Esophagus muscularis mucosa (tissue), 4 donors: ENCODE measurements around the gene ATRNL1. TPM values are rescaled to one million over a fixed set of nuclear protein-coding genes. Genes with fewer than 3 reads are reported as not detected.

Source experiments
- DNase-seq: peaks from one replicate; pipeline ENCODE4 v3.0.0-alpha.2; 2017; ENCODE audit errors: extremely low spot score
- H3K27ac ChIP-seq, 4 donors: fragments of 200-600 bp; sonication (generic); replicated peaks in 1 of 4; 1 replicate in 3 of 4; 2 replicates in 1 of 4; pipeline ENCODE4 v1.5.1; 2016 to 2019; ENCODE audit warnings: mild to moderate bottlenecking in 1 of 4
- H3K27me3 ChIP-seq, 4 donors: fragments of 200-600 bp; sonication (generic); one replicate each; pipeline versions ENCODE4 v1.5.1 to v1.6.0; 2016 to 2019
- H3K36me3 ChIP-seq, 4 donors: fragments of 200-600 bp; sonication (generic); one replicate each; pipeline ENCODE4 v1.5.1; 2016 to 2019
- H3K4me1 ChIP-seq, 4 donors: fragments of 200-600 bp; sonication (generic); one replicate each; pipeline ENCODE4 v1.5.1; 2016 to 2019
- H3K4me3 ChIP-seq, 4 donors: fragments of 200-600 bp; sonication (generic); 1 replicate in 2 of 4; 2 replicates in 2 of 4; pipeline ENCODE4 v1.5.1; 2016 to 2019; ENCODE audit warnings: mild to moderate bottlenecking in 4 of 4, moderate library complexity in 1 of 4
- H3K9me3 ChIP-seq, 4 donors: fragments of 200-600 bp; sonication (generic); 1 replicate in 3 of 4; 2 replicates in 1 of 4; pipeline ENCODE4 v1.5.1; 2016 to 2019
- EP300 ChIP-seq: sonication (generic); formaldehyde crosslinking; IDR thresholded peaks from one replicate; pipeline ENCODE4 v1.6.1; 2017; ENCODE audit warnings: antibody characterized with exemption
- POLR2A ChIP-seq: fragments of 450-650 bp; IDR thresholded peaks from one replicate; pipeline ENCODE4 v1.6.1; 2017; ENCODE audit warnings: antibody characterized with exemption, moderate library complexity, mild to moderate bottlenecking, low read depth
- POLR2AphosphoS5 ChIP-seq, 2 donors: sonication (generic); formaldehyde crosslinking; IDR thresholded peaks; one replicate each; pipeline ENCODE4 v1.6.1; 2017; ENCODE audit warnings: antibody characterized with exemption in 2 of 2
- WGBS: methylation state at CpG from one replicate; pipeline ENCODE4 v1.1.5; 2018; 5-methylcytosine and 5-hydroxymethylcytosine counted together
- intact Hi-C: fragments of 100-400 bp; cut with DNase I; formaldehyde crosslinking; loops from one replicate; pipeline ENCODE4 v1.15.1; 2023
- total RNA-seq, 4 donors: library from RNA; depleted of rRNA; stranded (reverse); fragments of >200 nt; gene quantifications; one replicate each; pipeline versions ENCODE4 v1.1.0 to v1.2.1, GENCODE V29; 2016
- TF ChIP-seq, protein P1 (sequence below), 3 experiments: fragments of 200-600 bp in 2 of 3; fragments of 450-650 bp in 1 of 3; sonication (generic) in 2 of 3; IDR thresholded peaks; one replicate each; pipeline ENCODE4 v1.5.1; 2017 to 2019; ENCODE audit warnings: antibody characterized with exemption in 3 of 3, mild to moderate bottlenecking in 2 of 3, moderate library complexity in 1 of 3

ATRNL1 gene
- total RNA-seq, 4 donors from 2014 or later: 5.0 to 18.0 (median 11.3) TPM

GRCh38 chr10:115409347-115409746 is 316.2 kb downstream of the ATRNL1 start:
- no peaks in the 10 kb centered on the region for H3K27me3 ChIP-seq
- no peak overlapping the region for H3K27ac ChIP-seq
- H3K9me3 ChIP-seq: peaks cover 0 to 5% (median 2%) of the 10 kb centered on the region in 4 donors
- no peak for TF ChIP-seq POLR2AphosphoS5 (IDR thresholded peaks at IDR 0.05)
- TF ChIP-seq, protein P1, sequence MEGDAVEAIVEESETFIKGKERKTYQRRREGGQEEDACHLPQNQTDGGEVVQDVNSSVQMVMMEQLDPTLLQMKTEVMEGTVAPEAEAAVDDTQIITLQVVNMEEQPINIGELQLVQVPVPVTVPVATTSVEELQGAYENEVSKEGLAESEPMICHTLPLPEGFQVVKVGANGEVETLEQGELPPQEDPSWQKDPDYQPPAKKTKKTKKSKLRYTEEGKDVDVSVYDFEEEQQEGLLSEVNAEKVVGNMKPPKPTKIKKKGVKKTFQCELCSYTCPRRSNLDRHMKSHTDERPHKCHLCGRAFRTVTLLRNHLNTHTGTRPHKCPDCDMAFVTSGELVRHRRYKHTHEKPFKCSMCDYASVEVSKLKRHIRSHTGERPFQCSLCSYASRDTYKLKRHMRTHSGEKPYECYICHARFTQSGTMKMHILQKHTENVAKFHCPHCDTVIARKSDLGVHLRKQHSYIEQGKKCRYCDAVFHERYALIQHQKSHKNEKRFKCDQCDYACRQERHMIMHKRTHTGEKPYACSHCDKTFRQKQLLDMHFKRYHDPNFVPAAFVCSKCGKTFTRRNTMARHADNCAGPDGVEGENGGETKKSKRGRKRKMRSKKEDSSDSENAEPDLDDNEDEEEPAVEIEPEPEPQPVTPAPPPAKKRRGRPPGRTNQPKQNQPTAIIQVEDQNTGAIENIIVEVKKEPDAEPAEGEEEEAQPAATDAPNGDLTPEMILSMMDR (IDR thresholded peaks at IDR 0.05): no peak
- TF ChIP-seq POLR2A: no peak
- no peak for TF ChIP-seq EP300
- no peak for DNase-seq
- H3K36me3 ChIP-seq: no peaks in the 10 kb centered on the region
- no peak overlapping the region for H3K4me3 ChIP-seq
- intact Hi-C loops: no loop called here
- H3K4me1 ChIP-seq: no peaks in the 10 kb centered on the region

DNA sequence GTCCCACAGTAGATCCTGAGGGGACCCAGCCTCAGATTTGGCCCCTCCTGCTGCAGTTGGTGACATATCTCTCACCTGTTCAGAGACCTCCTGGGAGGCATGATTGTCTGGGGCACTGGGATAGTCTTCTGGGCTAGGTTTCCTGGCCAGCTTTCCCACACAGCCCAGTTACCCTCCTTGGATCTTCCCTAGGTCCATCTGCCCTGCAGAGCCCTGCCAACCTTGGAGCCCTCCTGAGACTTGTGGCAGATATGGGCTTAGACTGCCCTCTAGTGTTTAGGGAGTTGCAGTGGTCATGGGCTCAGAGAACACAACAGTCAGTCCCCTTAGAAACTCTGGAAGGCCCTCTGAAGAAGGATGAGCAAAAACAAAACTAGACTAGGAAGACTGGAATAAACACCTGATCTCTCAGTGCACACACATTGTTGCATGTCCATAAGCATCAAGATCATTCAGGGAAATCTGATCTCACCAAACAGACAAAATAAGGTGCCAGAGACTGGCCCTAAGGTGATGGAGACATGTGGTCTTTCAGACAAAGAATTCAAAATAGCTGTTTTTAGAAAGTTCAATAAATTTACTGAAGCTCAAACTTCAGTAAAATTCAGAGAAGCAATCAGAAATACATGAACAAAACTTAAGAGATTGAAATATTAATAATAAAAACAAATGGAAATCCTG is 324.6 kb downstream of the ATRNL1 start:
- no peaks in the 10 kb centered on the region for H3K27me3 ChIP-seq
- no peak for DNase-seq
- no peaks in the 10 kb centered on the region for H3K4me1 ChIP-seq
- TF ChIP-seq EP300 (no peak), POLR2AphosphoS5 (IDR thresholded peaks at IDR 0.05) (no peak)
- TF ChIP-seq, protein P1 (IDR thresholded peaks at IDR 0.05): no peak
- H3K9me3 ChIP-seq: peaks cover 0 to 7% (median 0%) of the 10 kb centered on the region in 4 donors
- no peak overlapping the region for H3K27ac ChIP-seq
- H3K36me3 ChIP-seq: no peaks in the 10 kb centered on the region
- intact Hi-C loops: no loop called here
- H3K4me3 ChIP-seq: no peak overlapping the region

DNA sequence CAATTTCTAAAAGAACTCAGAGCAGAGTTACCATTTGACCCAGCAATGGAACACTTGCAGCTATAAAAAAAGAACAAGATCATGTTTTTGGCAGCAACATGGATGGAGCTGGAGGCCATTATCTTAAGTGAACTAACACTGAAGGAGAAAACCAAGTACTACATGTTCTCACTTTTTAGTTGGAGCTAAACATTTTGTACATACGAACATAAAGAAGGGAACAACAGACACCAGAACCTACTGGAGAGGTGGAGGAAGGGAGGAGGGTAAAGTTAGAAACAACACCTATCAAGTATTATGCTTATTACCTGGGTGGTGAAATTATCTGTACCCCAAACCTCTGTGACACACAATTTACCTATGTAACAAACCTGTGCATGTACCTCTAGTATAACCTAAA is 329.5 kb downstream of the ATRNL1 start:
- Histone ChIP-seq H3K4me3 (no peak overlapping the region), H3K36me3 (no peaks in the 10 kb centered on the region), H3K27ac (no peak overlapping the region), H3K4me1 (no peaks in the 10 kb centered on the region), H3K9me3 (peaks cover 0 to 7% (median 0%) of the 10 kb centered on the region in 4 donors), H3K27me3 (no peaks in the 10 kb centered on the region)
- intact Hi-C loops: no loop called here
- WGBS: 86% methylated on average over 1 of the region's 1 CpG
- no peak for DNase-seq
- TF ChIP-seq EP300: no peak
- TF ChIP-seq POLR2A: no peak
- no peak for TF ChIP-seq POLR2AphosphoS5 (IDR thresholded peaks at IDR 0.05)
- TF ChIP-seq, protein P1 (IDR thresholded peaks at IDR 0.05): no peak

DNA sequence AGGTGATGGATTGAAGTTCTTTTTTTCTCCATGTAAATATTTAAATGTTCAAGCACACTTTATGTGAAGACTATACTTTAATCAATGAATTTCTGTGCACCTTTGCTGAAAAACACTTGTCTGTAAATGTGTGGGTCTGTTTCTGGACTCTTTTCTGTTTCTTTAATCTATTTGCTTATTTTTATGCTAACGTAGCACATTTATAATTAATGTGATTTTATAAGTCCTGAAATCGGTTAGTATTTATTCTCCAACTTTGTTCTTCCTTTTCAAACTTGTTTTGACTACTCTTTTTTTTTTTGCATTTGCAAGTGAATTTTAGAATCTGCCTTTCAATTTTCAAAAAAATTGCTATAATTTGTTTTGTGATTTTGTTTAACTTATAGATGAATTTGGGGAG is 334.4 kb downstream of the ATRNL1 start:
- intact Hi-C loops: no loop called here
- no peak for DNase-seq
- 88% methylated on average over 2 of the region's 2 CpGs for WGBS

More for the DNA sequence above, 334.4 kb downstream of the ATRNL1 start:
- Histone ChIP-seq H3K9me3 (no peaks in the 10 kb centered on the region), H3K4me1 (no peaks in the 10 kb centered on the region), H3K27ac (no peak overlapping the region), H3K4me3 (no peak overlapping the region), H3K36me3 (no peaks in the 10 kb centered on the region), H3K27me3 (no peaks in the 10 kb centered on the region)
- TF ChIP-seq POLR2A (no peak), EP300 (no peak), POLR2AphosphoS5 (IDR thresholded peaks at IDR 0.05) (no peak)
- TF ChIP-seq, protein P1 (IDR thresholded peaks at IDR 0.05): no peak
